SU-DHL-6 (cell line): ENCODE data around the gene ARPP21.

ENCODE experiments used
- EZH2phosphoT487 ChIP-seq: fragments of 200-600 bp; sonication (generic), shearing (Covaris generic); conservative IDR thresholded peaks from 2 replicates; pipeline ENCODE4 v1.6.1; 2018; ENCODE audit warnings: mild to moderate bottlenecking, antibody characterized with exemption, low read length, moderate library complexity, mixed read lengths
- TF ChIP-seq, protein P1 (sequence below): fragments of 200-600 bp; sonication (generic); IDR thresholded peaks from one replicate; pipeline ENCODE4 v1.5.1; 2017; ENCODE audit warnings: antibody characterized with exemption, mild to moderate bottlenecking, low read length, moderate library complexity; ENCODE audit not compliant: insufficient read depth, poor library complexity, severe bottlenecking

DNA sequence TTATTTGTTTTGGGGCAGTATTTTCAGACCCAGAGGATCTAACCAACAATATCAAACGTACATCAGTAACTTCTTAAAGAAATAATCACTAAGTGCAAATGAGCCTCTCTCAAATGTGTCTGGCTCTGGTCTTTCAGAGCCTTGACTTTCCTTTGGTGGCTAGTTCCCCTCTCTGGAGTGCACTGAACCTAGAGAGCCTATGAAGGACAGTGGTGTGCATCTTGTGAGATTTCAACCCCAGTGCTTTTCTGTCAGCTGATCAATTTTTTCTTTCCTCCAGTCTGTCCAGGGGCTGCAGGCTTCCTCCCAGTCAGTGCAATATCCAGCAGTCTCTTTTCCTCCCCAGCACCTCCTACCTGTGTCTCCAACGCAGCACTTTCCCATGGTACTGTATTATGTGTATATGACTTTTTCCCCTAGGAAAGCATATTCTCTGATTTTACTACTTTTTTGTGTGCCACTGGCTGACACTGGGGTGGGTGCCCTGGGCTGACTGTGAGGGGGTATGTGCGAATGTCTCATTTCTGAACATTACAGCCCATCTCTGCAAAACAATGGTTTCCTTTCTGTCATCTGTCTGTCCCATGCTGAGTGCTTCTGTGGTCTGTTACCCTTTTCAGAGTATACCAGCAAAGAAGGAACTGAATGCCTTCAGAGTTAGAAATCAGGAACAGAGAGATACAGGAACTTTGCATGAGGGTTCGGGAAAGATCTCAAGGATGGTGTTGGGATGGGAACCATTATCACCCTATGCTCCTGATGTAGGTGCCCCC is 98.8 kb downstream of the ARPP21 start:
- TF ChIP-seq, protein P1, sequence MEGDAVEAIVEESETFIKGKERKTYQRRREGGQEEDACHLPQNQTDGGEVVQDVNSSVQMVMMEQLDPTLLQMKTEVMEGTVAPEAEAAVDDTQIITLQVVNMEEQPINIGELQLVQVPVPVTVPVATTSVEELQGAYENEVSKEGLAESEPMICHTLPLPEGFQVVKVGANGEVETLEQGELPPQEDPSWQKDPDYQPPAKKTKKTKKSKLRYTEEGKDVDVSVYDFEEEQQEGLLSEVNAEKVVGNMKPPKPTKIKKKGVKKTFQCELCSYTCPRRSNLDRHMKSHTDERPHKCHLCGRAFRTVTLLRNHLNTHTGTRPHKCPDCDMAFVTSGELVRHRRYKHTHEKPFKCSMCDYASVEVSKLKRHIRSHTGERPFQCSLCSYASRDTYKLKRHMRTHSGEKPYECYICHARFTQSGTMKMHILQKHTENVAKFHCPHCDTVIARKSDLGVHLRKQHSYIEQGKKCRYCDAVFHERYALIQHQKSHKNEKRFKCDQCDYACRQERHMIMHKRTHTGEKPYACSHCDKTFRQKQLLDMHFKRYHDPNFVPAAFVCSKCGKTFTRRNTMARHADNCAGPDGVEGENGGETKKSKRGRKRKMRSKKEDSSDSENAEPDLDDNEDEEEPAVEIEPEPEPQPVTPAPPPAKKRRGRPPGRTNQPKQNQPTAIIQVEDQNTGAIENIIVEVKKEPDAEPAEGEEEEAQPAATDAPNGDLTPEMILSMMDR: no peak
- no peak for TF ChIP-seq EZH2phosphoT487
